GM23338 (cell line): Measurements from ENCODE around the gene NRF1. TPM values are rescaled to one million over a fixed set of nuclear protein-coding genes. Genes with fewer than 3 reads are reported as not detected.
"Not testable (repeated sequence)": the region's sequence is repeated elsewhere in the genome, so short reads cannot be mapped to it uniquely, and the experiment has no call there.

Source experiments
- ATAC-seq: fragments of 200-7000 bp; cut with Tn5 transposase; 3 replicates; pipeline ENCODE4 v1.9.1; 2020
- DNase-seq: peaks from one replicate; pipeline ENCODE4 v3.0.0-alpha.2; 2015; ENCODE audit warnings: low spot score
- H2AFZ ChIP-seq: fragments of 200-600 bp; sonication (generic); 2 replicates; pipeline ENCODE4 v1.8.0; 2016; ENCODE audit warnings: antibody characterized with exemption, mild to moderate bottlenecking, moderate library complexity
- H3F3A ChIP-seq: fragments of 200-600 bp; sonication (generic); replicated peaks from 2 replicates; pipeline ENCODE4 v1.8.0; 2017; ENCODE audit warnings: antibody characterized with exemption, mixed run types, low read depth
- H3K27ac ChIP-seq: fragments of 200-600 bp; sonication (generic); 2 replicates; pipeline ENCODE4 v1.6.1; 2016; ENCODE audit warnings: low read depth
- H3K27me3 ChIP-seq: fragments of 200-600 bp; sonication (generic); 2 replicates; pipeline ENCODE4 v1.8.0; 2016; ENCODE audit warnings: mild to moderate bottlenecking, mixed run types, moderate library complexity; ENCODE audit not compliant: insufficient read depth
- H3K36me3 ChIP-seq: fragments of 200-600 bp; sonication (generic); 2 replicates; pipeline ENCODE4 v1.8.0; 2016; ENCODE audit warnings: mild to moderate bottlenecking; ENCODE audit not compliant: insufficient read depth
- H3K4me1 ChIP-seq: fragments of 200-600 bp; sonication (generic); 2 replicates; pipeline ENCODE4 v1.8.0; 2016; ENCODE audit warnings: mild to moderate bottlenecking, moderate library complexity; ENCODE audit not compliant: insufficient read depth
- H3K4me2 ChIP-seq: fragments of 200-600 bp; sonication (generic); 2 replicates; pipeline ENCODE4 v1.7.1; 2017; ENCODE audit warnings: mixed run types
- H3K4me3 ChIP-seq: fragments of 200-600 bp; sonication (generic); 2 replicates; pipeline ENCODE4 v1.6.1; 2016; ENCODE audit warnings: mixed run types
- H3K79me2 ChIP-seq: fragments of 200-600 bp; sonication (generic); replicated peaks from 2 replicates; pipeline ENCODE4 v1.8.0; 2017; ENCODE audit warnings: mild to moderate bottlenecking; ENCODE audit not compliant: insufficient read depth
- H3K9me2 ChIP-seq: fragments of 200-600 bp; sonication (generic); 2 replicates; pipeline ENCODE4 v1.8.0; 2017; ENCODE audit not compliant: insufficient read depth
- H4K20me1 ChIP-seq: fragments of 200-600 bp; sonication (generic); replicated peaks from 2 replicates; pipeline ENCODE4 v1.8.0; 2017; ENCODE audit warnings: mild to moderate bottlenecking; ENCODE audit not compliant: insufficient read depth
- H3K27ac Mint-ChIP-seq: 2 replicates; pipeline ENCODE4 v1.8.0; 2020; ENCODE audit warnings: inconsistent platforms, mild to moderate bottlenecking, moderate library complexity, mixed read lengths
- H3K27me3 Mint-ChIP-seq: 3 replicates; pipeline ENCODE4 v1.8.0; 2022; ENCODE audit warnings: low read depth, mild to moderate bottlenecking, moderate library complexity, mixed read lengths, inconsistent platforms; ENCODE audit not compliant: insufficient read depth, poor library complexity
- H3K36me3 Mint-ChIP-seq: 3 replicates; pipeline ENCODE4 v1.8.0; 2021; ENCODE audit warnings: low read depth, mild to moderate bottlenecking, inconsistent platforms, moderate library complexity, mixed read lengths
- H3K4me1 Mint-ChIP-seq: 3 replicates; pipeline ENCODE4 v1.8.0; 2020; ENCODE audit warnings: mild to moderate bottlenecking, inconsistent platforms, mixed read lengths
- H3K4me3 Mint-ChIP-seq: 3 replicates; pipeline ENCODE4 v1.8.0; 2021; ENCODE audit warnings: moderate library complexity, mild to moderate bottlenecking, inconsistent platforms, mixed read lengths
- H3K9me3 Mint-ChIP-seq: 3 replicates; pipeline ENCODE4 v1.8.0; 2020; ENCODE audit warnings: moderate library complexity, mild to moderate bottlenecking, inconsistent platforms, mixed read lengths
- CTCF ChIP-seq, 2 experiments: fragments of 200-600 bp in 1 of 2; sonication (generic) in 1 of 2; conservative IDR thresholded peaks; 2 replicates each; pipeline versions ENCODE4 v1.5.1 to v1.6.1; 2016 to 2017; ENCODE audit warnings: antibody characterized with exemption in 2 of 2, low read depth in 2 of 2, mild to moderate bottlenecking in 2 of 2, moderate library complexity in 1 of 2
- ETS1 ChIP-seq: IDR thresholded peaks from 2 replicates; pipeline ENCODE4 v1.6.1; 2016; ENCODE audit warnings: antibody characterized with exemption
- EZH2 ChIP-seq: fragments of 200-600 bp; sonication (generic); IDR thresholded peaks from one replicate; pipeline ENCODE4 v1.8.0; 2017; ENCODE audit warnings: antibody characterized with exemption, mild to moderate bottlenecking, low read depth; ENCODE audit not compliant: unreplicated experiment
- JUNB ChIP-seq: IDR thresholded peaks from one replicate; pipeline ENCODE4 v1.6.1; 2016; ENCODE audit warnings: antibody characterized with exemption; ENCODE audit not compliant: unreplicated experiment
- POLR2AphosphoS5 ChIP-seq: IDR thresholded peaks from 2 replicates; pipeline ENCODE4 v1.6.1; 2016; ENCODE audit warnings: antibody characterized with exemption, low read depth
- ZNF331 ChIP-seq: fragments of 250-450 bp; sonication (Bioruptor Pico); IDR thresholded peaks from 2 replicates; pipeline ENCODE4 v1.5.0; 2020; ENCODE audit warnings: low read depth, mild to moderate bottlenecking, moderate library complexity
- polyA plus RNA-seq: library from polyadenylated mRNA; unstranded; fragments of >200 nt; fragmentation: Nextera tagmentation; extraction: Ambion mirVana; gene quantifications from 2 replicates; pipeline ENCODE4 v1.2.1, GENCODE V29; 2016
- total RNA-seq: library from RNA; depleted of rRNA; stranded (reverse); fragments of >200 nt; shearing (Covaris generic); gene quantifications from 2 replicates; pipeline ENCODE4 v1.2.3, GENCODE V29; 2014

The NRF1 gene
- total and polyA plus RNA-seq, 2 experiments from 2014 or later = 5.3 to 24.6 TPM

GRCh38 chr7:129655811-129656210 is 44.3 kb downstream of the NRF1 start:
- no peak overlapping the region for H3K4me3 ChIP-seq
- no peaks in the 10 kb centered on the region for H3F3A ChIP-seq
- ATAC-seq = no peak
- H4K20me1 ChIP-seq = no peaks in the 10 kb centered on the region; the same call in 1 of the 2 replicates
- peak overlapping the region; percentile 43; the same call in 1 of the 2 replicates for H3K4me2 ChIP-seq
- Mint-ChIP-seq H3K4me3 (no peak overlapping the region), H3K4me1 (peaks cover 16% of the 10 kb centered on the region), H3K27ac (no peak overlapping the region), H3K36me3 (peaks cover 65% of the 10 kb centered on the region), H3K9me3 (peaks cover 25% of the 10 kb centered on the region), H3K27me3 (no peaks in the 10 kb centered on the region)
- H3K36me3 ChIP-seq = peaks cover 28% of the 10 kb centered on the region
- H3K79me2 ChIP-seq = peaks cover 53% of the 10 kb centered on the region
- peaks cover 7% of the 10 kb centered on the region for H3K4me1 ChIP-seq
- TF ChIP-seq JUNB (no peak), EZH2 (no peak), ZNF331 (CRISPR knock-in tag) (no peak)
- 0 out of 2 replicates have a peak overlapping the region, but pooled peaks have one; percentile 33 for H3K27ac ChIP-seq
- no peak for DNase-seq
- H2AFZ ChIP-seq = no peak overlapping the region
- H3K27me3 ChIP-seq = no peaks in the 10 kb centered on the region
- H3K9me2 ChIP-seq = no peaks in the 10 kb centered on the region

- H3K79me2 ChIP-seq = peaks cover 45% of the 10 kb centered on the region
- Mint-ChIP-seq H3K4me1 (peaks cover 4% of the 10 kb centered on the region; the same call in 2 of the 3 replicates), H3K27me3 (no peaks in the 10 kb centered on the region), H3K4me3 (no peak overlapping the region), H3K27ac (no peak overlapping the region), H3K9me3 (peaks cover 41% of the 10 kb centered on the region), H3K36me3 (peaks cover 75% of the 10 kb centered on the region)
- H3K9me2 ChIP-seq = no peaks in the 10 kb centered on the region
- H3K36me3 ChIP-seq = peaks cover 43% of the 10 kb centered on the region
- H3K4me1 ChIP-seq = peaks cover 3% of the 10 kb centered on the region; the same call in 1 of the 2 replicates
- 0 out of 2 replicates have a peak, but pooled peaks cover 5% of the 10 kb centered on the region for H3F3A ChIP-seq
- no peak overlapping the region for H3K4me3 ChIP-seq
- ATAC-seq (no peak), DNase-seq (no peak)
- no peaks in the 10 kb centered on the region for H3K27me3 ChIP-seq
- no peak overlapping the region for H3K4me2 ChIP-seq
- TF ChIP-seq ETS1 = no peak
- no peak for TF ChIP-seq CTCF (conservative IDR thresholded peaks at IDR 0.05; ENCODE audit: low read depth in 2 of 2)
- no peak for TF ChIP-seq POLR2AphosphoS5
- TF ChIP-seq JUNB = no peak
- no peaks in the 10 kb centered on the region; the same call in 1 of the 2 replicates for H4K20me1 ChIP-seq
- H2AFZ ChIP-seq = no peak overlapping the region
- H3K27ac ChIP-seq = no peak overlapping the region
Measured at GRCh38 chr7:129657363-129657762, 45.8 kb downstream of the NRF1 start.

GRCh38 chr7:129659907-129660306 is 48.4 kb downstream of the NRF1 start:
- not testable (repeated sequence) for ATAC-seq, H3K27me3 ChIP-seq, DNase-seq, H3K4me2 ChIP-seq, H3F3A ChIP-seq, H3K27me3 Mint-ChIP-seq, H3K4me3 ChIP-seq, H3K4me1 Mint-ChIP-seq, H3K9me2 ChIP-seq, H2AFZ ChIP-seq, H3K27ac ChIP-seq, H3K4me3 Mint-ChIP-seq, H4K20me1 ChIP-seq, H3K27ac Mint-ChIP-seq
- Mint-ChIP-seq H3K9me3 (peaks cover 55% of the 10 kb centered on the region), H3K36me3 (peaks cover 81% of the 10 kb centered on the region)
- Histone ChIP-seq H3K4me1 (peaks cover 11% of the 10 kb centered on the region), H3K79me2 (peaks cover 21% of the 10 kb centered on the region), H3K36me3 (peaks cover 51% of the 10 kb centered on the region)
